ENCODE data around the gene PTPRD.

The PTPRD gene

GRCh38 chr9:8543219-8543618 is 2069.6 kb downstream of the PTPRD start:
- H3K9me3 Mint-ChIP-seq: no peaks in the 10 kb centered on the region
- no peak for ATAC-seq
- no peak for DNase-seq

GRCh38 chr9:8542537-8542936 is 2070.3 kb downstream of the PTPRD start:
- DNase-seq (no peak), ATAC-seq (no peak)
- no peaks in the 10 kb centered on the region for H3K4me1 Mint-ChIP-seq
- H3K36me3 Mint-ChIP-seq (ENCODE audit: low read depth): no peaks in the 10 kb centered on the region
- H3K27me3 Mint-ChIP-seq: no peaks in the 10 kb centered on the region
- no peak overlapping the region for H3K4me3 Mint-ChIP-seq
- no peak overlapping the region for H3K27ac Mint-ChIP-seq
- no peaks in the 10 kb centered on the region for H3K9me3 Mint-ChIP-seq

More at GRCh38 chr9:8543219-8543618, 2069.6 kb downstream of the PTPRD start:
- Mint-ChIP-seq H3K4me1 (no peaks in the 10 kb centered on the region), H3K36me3 (ENCODE audit: low read depth) (no peaks in the 10 kb centered on the region), H3K27ac (no peak overlapping the region), H3K27me3 (no peaks in the 10 kb centered on the region), H3K4me3 (no peak overlapping the region)

- no peaks in the 10 kb centered on the region for H3K27me3 Mint-ChIP-seq
- DNase-seq (no peak), ATAC-seq (no peak)
- no peak overlapping the region for H3K4me3 Mint-ChIP-seq
- no peaks in the 10 kb centered on the region for H3K4me1 Mint-ChIP-seq
- no peaks in the 10 kb centered on the region for H3K36me3 Mint-ChIP-seq (ENCODE audit: low read depth)
- H3K9me3 Mint-ChIP-seq: no peaks in the 10 kb centered on the region
- no peak overlapping the region for H3K27ac Mint-ChIP-seq
Observed at GRCh38 chr9:8539681-8540197, 2073.1 kb downstream of the PTPRD start.

- Mint-ChIP-seq H3K27me3 (no peaks in the 10 kb centered on the region), H3K9me3 (no peaks in the 10 kb centered on the region), H3K27ac (no peak overlapping the region), H3K4me1 (no peaks in the 10 kb centered on the region), H3K36me3 (ENCODE audit: low read depth) (no peaks in the 10 kb centered on the region), H3K4me3 (no peak overlapping the region)
- ATAC-seq: no peak
- DNase-seq: no peak
Observed at GRCh38 chr9:8536845-8537244, 2076.0 kb downstream of the PTPRD start.

GRCh38 chr9:8534828-8535227 is 2078.0 kb downstream of the PTPRD start:
- H3K4me3 Mint-ChIP-seq: no peak overlapping the region
- H3K9me3 Mint-ChIP-seq: no peaks in the 10 kb centered on the region
- H3K4me1 Mint-ChIP-seq: no peaks in the 10 kb centered on the region
- DNase-seq (no peak), ATAC-seq (no peak)
- H3K27me3 Mint-ChIP-seq: no peaks in the 10 kb centered on the region
- no peaks in the 10 kb centered on the region for H3K36me3 Mint-ChIP-seq (ENCODE audit: low read depth)
- no peak overlapping the region for H3K27ac Mint-ChIP-seq

- Mint-ChIP-seq H3K9me3 (no peaks in the 10 kb centered on the region), H3K27ac (no peak overlapping the region), H3K4me3 (no peak overlapping the region), H3K4me1 (no peaks in the 10 kb centered on the region), H3K36me3 (ENCODE audit: low read depth) (no peaks in the 10 kb centered on the region), H3K27me3 (no peaks in the 10 kb centered on the region)
- DNase-seq: no peak
- ATAC-seq: no peak
Observed at GRCh38 chr9:8533681-8534080, 2079.1 kb downstream of the PTPRD start.

GRCh38 chr9:8531826-8532415 is 2080.9 kb downstream of the PTPRD start:
- no peaks in the 10 kb centered on the region for H3K36me3 Mint-ChIP-seq (ENCODE audit: low read depth)
- DNase-seq: no peak
- H3K9me3 Mint-ChIP-seq: no peaks in the 10 kb centered on the region

GRCh38 chr9:8521112-8521511 is 2091.7 kb downstream of the PTPRD start:
- Mint-ChIP-seq H3K36me3 (ENCODE audit: low read depth) (no peaks in the 10 kb centered on the region), H3K27me3 (no peaks in the 10 kb centered on the region), H3K9me3 (no peaks in the 10 kb centered on the region), H3K4me1 (no peaks in the 10 kb centered on the region), H3K27ac (no peak overlapping the region), H3K4me3 (no peak overlapping the region)
- DNase-seq (no peak), ATAC-seq (no peak)

More at GRCh38 chr9:8531826-8532415, 2080.9 kb downstream of the PTPRD start:
- Mint-ChIP-seq H3K4me3 (no peak overlapping the region), H3K27me3 (no peaks in the 10 kb centered on the region), H3K4me1 (no peaks in the 10 kb centered on the region), H3K27ac (no peak overlapping the region)
- no peak for ATAC-seq

GRCh38 chr9:8515748-8516147 is 2097.1 kb downstream of the PTPRD start:
- Mint-ChIP-seq H3K27me3 (no peaks in the 10 kb centered on the region), H3K27ac (no peak overlapping the region), H3K4me1 (no peaks in the 10 kb centered on the region), H3K36me3 (ENCODE audit: low read depth) (no peaks in the 10 kb centered on the region), H3K4me3 (no peak overlapping the region), H3K9me3 (no peaks in the 10 kb centered on the region)
- ATAC-seq (no peak), DNase-seq (no peak)

- Mint-ChIP-seq H3K4me1 (no peaks in the 10 kb centered on the region), H3K27me3 (no peaks in the 10 kb centered on the region), H3K4me3 (no peak overlapping the region), H3K27ac (no peak overlapping the region), H3K36me3 (ENCODE audit: low read depth) (no peaks in the 10 kb centered on the region), H3K9me3 (no peaks in the 10 kb centered on the region)
- DNase-seq: no peak
- no peak for ATAC-seq
Observed at GRCh38 chr9:8514760-8515159, 2098.0 kb downstream of the PTPRD start.

- no peaks in the 10 kb centered on the region for H3K4me1 Mint-ChIP-seq
- ATAC-seq (no peak), DNase-seq (no peak)
- H3K9me3 Mint-ChIP-seq: no peaks in the 10 kb centered on the region
- no peaks in the 10 kb centered on the region for H3K36me3 Mint-ChIP-seq (ENCODE audit: low read depth)
- H3K27me3 Mint-ChIP-seq: no peaks in the 10 kb centered on the region
- no peak overlapping the region for H3K27ac Mint-ChIP-seq
- no peak overlapping the region for H3K4me3 Mint-ChIP-seq
Observed at GRCh38 chr9:8508671-8509290, 2104.0 kb downstream of the PTPRD start.

GRCh38 chr9:8494571-8494970 is 2118.2 kb downstream of the PTPRD start:
- H3K4me3 Mint-ChIP-seq: no peak overlapping the region
- H3K27ac Mint-ChIP-seq: no peak overlapping the region
- no peaks in the 10 kb centered on the region for H3K9me3 Mint-ChIP-seq
- no peaks in the 10 kb centered on the region for H3K4me1 Mint-ChIP-seq
- no peak for ATAC-seq
- H3K27me3 Mint-ChIP-seq: no peaks in the 10 kb centered on the region
- no peaks in the 10 kb centered on the region for H3K36me3 Mint-ChIP-seq (ENCODE audit: low read depth)
- no peak for DNase-seq

- no peak for DNase-seq
- Mint-ChIP-seq H3K36me3 (ENCODE audit: low read depth) (no peaks in the 10 kb centered on the region), H3K4me1 (no peaks in the 10 kb centered on the region)
Observed at GRCh38 chr9:8492679-8493078, 2120.1 kb downstream of the PTPRD start.

GRCh38 chr9:8492024-8492423 is 2120.8 kb downstream of the PTPRD start:
- no peaks in the 10 kb centered on the region for H3K27me3 Mint-ChIP-seq
- no peaks in the 10 kb centered on the region for H3K36me3 Mint-ChIP-seq (ENCODE audit: low read depth)
- no peaks in the 10 kb centered on the region for H3K4me1 Mint-ChIP-seq
- no peaks in the 10 kb centered on the region for H3K9me3 Mint-ChIP-seq
- DNase-seq: no peak
- ATAC-seq: no peak
- H3K27ac Mint-ChIP-seq: no peak overlapping the region
- no peak overlapping the region for H3K4me3 Mint-ChIP-seq

More at GRCh38 chr9:8492679-8493078, 2120.1 kb downstream of the PTPRD start:
- H3K9me3 Mint-ChIP-seq: no peaks in the 10 kb centered on the region
- no peak overlapping the region for H3K27ac Mint-ChIP-seq
- H3K27me3 Mint-ChIP-seq: no peaks in the 10 kb centered on the region
- H3K4me3 Mint-ChIP-seq: no peak overlapping the region
- ATAC-seq: no peak

GRCh38 chr9:8491563-8491962 is 2121.2 kb downstream of the PTPRD start:
- Mint-ChIP-seq H3K27ac (no peak overlapping the region), H3K4me3 (no peak overlapping the region), H3K36me3 (ENCODE audit: low read depth) (no peaks in the 10 kb centered on the region), H3K4me1 (no peaks in the 10 kb centered on the region), H3K27me3 (no peaks in the 10 kb centered on the region), H3K9me3 (no peaks in the 10 kb centered on the region)
- DNase-seq (no peak), ATAC-seq (no peak)

Data from activated naive CD8-positive, alpha-beta T cell treated with anti-CD3 and anti-CD28 coated beads, Interleukin-2, amount 50 U/mL, for 24 hours (primary cell).